Testis (tissue), 3 donors: ENCODE measurements around the gene MRPS27. TPM values are rescaled to one million over a fixed set of nuclear protein-coding genes. Genes with fewer than 3 reads are reported as not detected.

ENCODE experiments used
- DNase-seq: peaks from one replicate; pipeline ENCODE4 v3.0.0-alpha.2; 2019
- H3K27ac ChIP-seq, 2 donors: fragments of 200-600 bp; sonication (generic); one replicate each; pipeline ENCODE4 v1.5.1; 2019
- H3K27me3 ChIP-seq: fragments of 200-600 bp; sonication (generic); one replicate; pipeline ENCODE4 v1.5.1; 2019
- H3K36me3 ChIP-seq: fragments of 200-600 bp; sonication (generic); one replicate; pipeline ENCODE4 v1.5.1; 2017; ENCODE audit warnings: low read depth; ENCODE audit errors: missing control alignments
- H3K4me1 ChIP-seq: fragments of 200-600 bp; sonication (generic); one replicate; pipeline ENCODE4 v1.5.1; 2019
- H3K4me3 ChIP-seq, 2 donors: fragments of 200-600 bp; sonication (generic); one replicate each; pipeline ENCODE4 v1.5.1; 2017 to 2019
- H3K9me3 ChIP-seq: fragments of 200-600 bp; sonication (generic); one replicate; pipeline ENCODE4 v1.5.1; 2017
- CTCF ChIP-seq, 3 experiments: fragments of 450-650 bp in 2 of 3; fragments of 200-600 bp in 1 of 3; sonication (generic) in 1 of 3; IDR thresholded peaks; one replicate each; pipeline ENCODE4 v1.5.1; 2016 to 2019; ENCODE audit warnings: antibody characterized with exemption in 3 of 3, mild to moderate bottlenecking in 2 of 3, moderate library complexity in 1 of 3
- POLR2A ChIP-seq: fragments of 450-650 bp; IDR thresholded peaks from one replicate; pipeline ENCODE4 v1.6.1; 2017; ENCODE audit warnings: antibody characterized with exemption, mild to moderate bottlenecking, moderate library complexity
- WGBS, 2 donors: methylation state at CpG; one replicate each; pipeline ENCODE4 v1.1.5; 2018; 5-methylcytosine and 5-hydroxymethylcytosine counted together
- intact Hi-C: fragments of 100-400 bp; cut with DNase I; formaldehyde crosslinking; loops from one replicate; pipeline ENCODE4 v1.15.1; 2023; ENCODE audit warnings: low total_unique reads
- polyA plus RNA-seq: library from polyadenylated mRNA; stranded (reverse); fragments of 350-450 nt; fragmentation: Illumina TruSeq; extraction: RNeasy Lipid Tissue Mini Kit (QIAGEN cat#74804); gene quantifications from one replicate; pipeline ENCODE4 v1.2.3, GENCODE V29; 2014; ENCODE audit warnings: low read depth, low replicate concordance; ENCODE audit not compliant: insufficient read depth
- total RNA-seq, 2 donors: library from RNA; depleted of rRNA; stranded (reverse); fragments of >200 nt; gene quantifications; one replicate each; pipeline ENCODE4 v1.2.3, GENCODE V29; 2016

The MRPS27 gene
- total and polyA plus RNA-seq, 3 donors from 2014 or later: 35.7 to 42.6 (median 41.6) TPM

DNA sequence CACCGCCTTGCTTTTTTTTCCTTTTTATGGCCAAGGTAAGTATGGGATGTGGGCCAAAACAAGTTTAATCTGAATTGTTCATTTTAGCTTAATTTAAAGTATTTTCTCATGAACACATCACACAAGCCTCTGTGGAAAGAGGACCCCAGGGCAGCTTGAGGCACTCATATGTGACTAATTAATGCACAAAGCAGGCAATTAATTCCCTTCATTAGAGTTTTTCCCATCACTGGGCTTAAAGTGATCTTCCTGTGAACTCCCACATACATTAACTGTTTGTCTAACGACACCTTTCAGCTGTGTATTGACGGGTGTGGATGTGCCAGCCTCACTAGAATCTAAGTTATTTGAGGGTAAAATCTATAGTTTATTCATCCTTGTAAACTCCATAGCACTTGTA is 103.3 kb downstream of the MRPS27 start:
- intact Hi-C loops: no loop called here

GRCh38 chr5:72214168-72214567 is 105.9 kb downstream of the MRPS27 start:
- intact Hi-C loops: no loop called here
- Histone ChIP-seq H3K36me3 (no peaks in the 10 kb centered on the region), H3K27me3 (no peaks in the 10 kb centered on the region), H3K9me3 (no peaks in the 10 kb centered on the region), H3K4me1 (peaks cover 10% of the 10 kb centered on the region), H3K4me3 (no peak overlapping the region), H3K27ac (no peak overlapping the region)
- 84 to 89% methylated on average over 4 of the region's 4 CpGs for WGBS, 2 donors
- TF ChIP-seq POLR2A (no peak), CTCF (IDR thresholded peaks at IDR 0.05) (no peak)
- no peak for DNase-seq

More for the DNA sequence above, 103.3 kb downstream of the MRPS27 start:
- no peak for DNase-seq
- WGBS, 2 donors: 92 to 96% methylated on average over 3 of the region's 3 CpGs
- Histone ChIP-seq H3K9me3 (no peaks in the 10 kb centered on the region), H3K36me3 (no peaks in the 10 kb centered on the region), H3K27ac (no peak overlapping the region), H3K4me1 (no peaks in the 10 kb centered on the region), H3K4me3 (no peak overlapping the region), H3K27me3 (no peaks in the 10 kb centered on the region)
- TF ChIP-seq CTCF (IDR thresholded peaks at IDR 0.05) (no peak), POLR2A (no peak)

- intact Hi-C loops: no loop called here
- no peak for DNase-seq
- H3K27ac ChIP-seq: no peak overlapping the region
- 97 to 98% methylated on average over 4 of the region's 4 CpGs for WGBS, 2 donors
- no peak overlapping the region for H3K4me3 ChIP-seq
- no peaks in the 10 kb centered on the region for H3K36me3 ChIP-seq
- peaks cover 10% of the 10 kb centered on the region for H3K4me1 ChIP-seq
- TF ChIP-seq CTCF (IDR thresholded peaks at IDR 0.05) (no peak), POLR2A (no peak)
- H3K9me3 ChIP-seq: no peaks in the 10 kb centered on the region
- no peaks in the 10 kb centered on the region for H3K27me3 ChIP-seq
Measured at GRCh38 chr5:72213482-72213881, 106.6 kb downstream of the MRPS27 start.

- Histone ChIP-seq H3K36me3 (no peaks in the 10 kb centered on the region), H3K27ac (no peak overlapping the region), H3K4me1 (peaks cover 10% of the 10 kb centered on the region), H3K9me3 (no peaks in the 10 kb centered on the region), H3K27me3 (no peaks in the 10 kb centered on the region), H3K4me3 (no peak overlapping the region)
- WGBS, 2 donors: 88 to 89% methylated on average over 2 of the region's 2 CpGs
- intact Hi-C loops: no loop called here
- TF ChIP-seq CTCF (IDR thresholded peaks at IDR 0.05) (no peak), POLR2A (no peak)
- DNase-seq: no peak
Measured at GRCh38 chr5:72212171-72212570, 107.9 kb downstream of the MRPS27 start.

GRCh38 chr5:72210888-72211678 is 109.0 kb downstream of the MRPS27 start:
- Histone ChIP-seq H3K4me3 (no peak overlapping the region), H3K27me3 (no peaks in the 10 kb centered on the region), H3K9me3 (no peaks in the 10 kb centered on the region), H3K4me1 (peaks cover 10% of the 10 kb centered on the region), H3K27ac (peak overlapping the region in 1 of 2 donors; percentile 71), H3K36me3 (no peaks in the 10 kb centered on the region)
- TF ChIP-seq POLR2A (no peak), CTCF (IDR thresholded peaks at IDR 0.05) (no peak)
- 59 to 65% methylated on average over 5 to 6 of the region's 6 CpGs for WGBS, 2 donors
- DNase-seq: peak; percentile 64
- intact Hi-C loops: no loop called here
